Measurements from ENCODE around the gene NOP53.
A peak's percentile ranks its signal among the peaks of the same experiment; 100 is the strongest.
"Not testable (repeated sequence)": the region's sequence is repeated elsewhere in the genome, so short reads cannot be mapped to it uniquely, and the experiment has no call there.

The NOP53 gene

GRCh38 chr19:47718415-47719046, 26.8 kb upstream of the NOP53 start:
- DNase-seq, result not testable (repeated sequence)

- no peak for DNase-seq
Measured at GRCh38 chr19:47719047-47719859, 26.1 kb upstream of the NOP53 start.

- no peak for DNase-seq
Measured at GRCh38 chr19:47720669-47721422, 24.5 kb upstream of the NOP53 start.

- peak; percentile 64 for DNase-seq
Measured at GRCh38 chr19:47723581-47723940, 21.8 kb upstream of the NOP53 start.

- DNase-seq, result no peak
Measured at GRCh38 chr19:47725759-47726401, 19.5 kb upstream of the NOP53 start.

- no peak for DNase-seq
Measured at GRCh38 chr19:47726467-47726866, 18.9 kb upstream of the NOP53 start.

GRCh38 chr19:47728295-47728694, 17.1 kb upstream of the NOP53 start:
- DNase-seq, result not testable (repeated sequence)

GRCh38 chr19:47729468-47729798, 15.9 kb upstream of the NOP53 start:
- peak; percentile 59 for DNase-seq

- DNase-seq, result peak; percentile 96
Measured at GRCh38 chr19:47729799-47730520, 15.4 kb upstream of the NOP53 start.

- no peak for DNase-seq
Measured at GRCh38 chr19:47730521-47730889, 14.8 kb upstream of the NOP53 start.

- no peak for DNase-seq
Measured at GRCh38 chr19:47730910-47731309, 14.4 kb upstream of the NOP53 start.

- DNase-seq, result no peak
Measured at GRCh38 chr19:47735131-47735530, 10.2 kb upstream of the NOP53 start.

- DNase-seq, result no peak
Measured at GRCh38 chr19:47740866-47741519, 4.4 kb upstream of the NOP53 start.

GRCh38 chr19:47741544-47742140, 3.7 kb upstream of the NOP53 start:
- no peak for DNase-seq

- DNase-seq, result no peak
Measured at GRCh38 chr19:47742634-47743033, 2.7 kb upstream of the NOP53 start.

- DNase-seq, result not testable (repeated sequence)
Measured at GRCh38 chr19:47746129-47746528, 783 bp downstream of the NOP53 start.

GRCh38 chr19:47749326-47749725, 4.0 kb downstream of the NOP53 start:
- DNase-seq, result no peak

- no peak for DNase-seq
Measured at GRCh38 chr19:47750752-47751151, 5.4 kb downstream of the NOP53 start.

- no peak for DNase-seq
Measured at GRCh38 chr19:47752440-47753211, 7.3 kb downstream of the NOP53 start.

- DNase-seq, result no peak
Measured at GRCh38 chr19:47754206-47755064, 9.1 kb downstream of the NOP53 start.

Data from hematopoietic multipotent progenitor cell treated with erythropoietin and hydrocortisone succinate and interleukin-3 and kit ligand, for 6 days (in vitro differentiated cells).